OCI-LY1 (cell line): Measurements from ENCODE around the gene MAPK7.

Experiments used
- H2AFZ ChIP-seq: fragments of 200-600 bp; sonication (generic), shearing (Covaris generic); 2 replicates; pipeline ENCODE4 v1.6.0; 2014; ENCODE audit warnings: antibody characterized with exemption, mild to moderate bottlenecking, low read length
- H3F3A ChIP-seq: fragments of 200-600 bp; sonication (generic), shearing (Covaris generic); 2 replicates; pipeline ENCODE4 v1.6.0; 2014; ENCODE audit warnings: mild to moderate bottlenecking, antibody characterized with exemption, low read length, moderate library complexity; ENCODE audit not compliant: insufficient read depth
- H3K27ac ChIP-seq: fragments of 200-600 bp; sonication (generic); 2 replicates; pipeline ENCODE4 v1.5.1; 2014; ENCODE audit warnings: low read length, mixed run types, mild to moderate bottlenecking, low read depth; ENCODE audit not compliant: poor library complexity, severe bottlenecking
- H3K27me3 ChIP-seq: fragments of 200-600 bp; sonication (generic); 2 replicates; pipeline ENCODE4 v1.6.0; 2014; ENCODE audit warnings: antibody characterized with exemption, mild to moderate bottlenecking, low read length, moderate library complexity; ENCODE audit not compliant: insufficient read depth
- H3K36me3 ChIP-seq: fragments of 200-600 bp; sonication (generic); 2 replicates; pipeline ENCODE4 v1.6.1; 2014; ENCODE audit warnings: mild to moderate bottlenecking, antibody characterized with exemption, low read length, moderate library complexity, mixed read lengths; ENCODE audit not compliant: insufficient read depth
- H3K4me1 ChIP-seq: fragments of 200-600 bp; sonication (generic); 2 replicates; pipeline ENCODE4 v1.5.1; 2014; ENCODE audit warnings: mild to moderate bottlenecking, low read length, moderate library complexity; ENCODE audit not compliant: insufficient read depth, severe bottlenecking
- H3K4me2 ChIP-seq: fragments of 200-600 bp; sonication (generic), shearing (Covaris generic); 2 replicates; pipeline ENCODE4 v1.6.1; 2014; ENCODE audit warnings: low read length
- H3K4me3 ChIP-seq: fragments of 200-600 bp; sonication (generic); 2 replicates; pipeline ENCODE4 v1.5.1; 2014; ENCODE audit warnings: low read length, low read depth, mild to moderate bottlenecking, mixed read lengths; ENCODE audit not compliant: poor library complexity, severe bottlenecking
- H3K79me2 ChIP-seq: fragments of 200-600 bp; shearing (Covaris generic); 2 replicates; pipeline ENCODE4 v1.6.1; 2016; ENCODE audit warnings: mixed run types, low read length, mixed read lengths; ENCODE audit not compliant: insufficient read depth
- H3K9ac ChIP-seq: fragments of 200-600 bp; sonication (generic), shearing (Covaris generic); 2 replicates; pipeline ENCODE4 v1.6.1; 2014; ENCODE audit warnings: mild to moderate bottlenecking, low read length, mixed read lengths
- H3K9me2 ChIP-seq: fragments of 200-600 bp; sonication (generic), shearing (Covaris generic); 2 replicates; pipeline ENCODE4 v1.6.1; 2014; ENCODE audit warnings: low read depth, mild to moderate bottlenecking, low read length, mixed read lengths
- H3K9me3 ChIP-seq: fragments of 200-600 bp; shearing (Covaris generic); 2 replicates; pipeline ENCODE4 v1.6.1; 2014; ENCODE audit warnings: low read length, mixed read lengths
- H4K20me1 ChIP-seq: fragments of 200-600 bp; sonication (generic), shearing (Covaris generic); 2 replicates; pipeline ENCODE4 v1.6.0; 2016; ENCODE audit warnings: mild to moderate bottlenecking, low read length; ENCODE audit not compliant: insufficient read depth
- CTCF ChIP-seq: fragments of 200-600 bp; sonication (generic), shearing (Covaris generic); IDR thresholded peaks from 2 replicates; pipeline ENCODE4 v1.5.1; 2017; ENCODE audit warnings: mild to moderate bottlenecking, antibody characterized with exemption, low read length, moderate library complexity, mixed read lengths
- EZH2 ChIP-seq: fragments of 200-600 bp; sonication (generic), shearing (Covaris generic); IDR thresholded peaks from 2 replicates; pipeline ENCODE4 v1.8.0; 2017; ENCODE audit warnings: borderline replicate concordance, mixed run types, mild to moderate bottlenecking, antibody characterized with exemption, low read length, moderate library complexity, mixed read lengths

MAPK7 gene

DNA sequence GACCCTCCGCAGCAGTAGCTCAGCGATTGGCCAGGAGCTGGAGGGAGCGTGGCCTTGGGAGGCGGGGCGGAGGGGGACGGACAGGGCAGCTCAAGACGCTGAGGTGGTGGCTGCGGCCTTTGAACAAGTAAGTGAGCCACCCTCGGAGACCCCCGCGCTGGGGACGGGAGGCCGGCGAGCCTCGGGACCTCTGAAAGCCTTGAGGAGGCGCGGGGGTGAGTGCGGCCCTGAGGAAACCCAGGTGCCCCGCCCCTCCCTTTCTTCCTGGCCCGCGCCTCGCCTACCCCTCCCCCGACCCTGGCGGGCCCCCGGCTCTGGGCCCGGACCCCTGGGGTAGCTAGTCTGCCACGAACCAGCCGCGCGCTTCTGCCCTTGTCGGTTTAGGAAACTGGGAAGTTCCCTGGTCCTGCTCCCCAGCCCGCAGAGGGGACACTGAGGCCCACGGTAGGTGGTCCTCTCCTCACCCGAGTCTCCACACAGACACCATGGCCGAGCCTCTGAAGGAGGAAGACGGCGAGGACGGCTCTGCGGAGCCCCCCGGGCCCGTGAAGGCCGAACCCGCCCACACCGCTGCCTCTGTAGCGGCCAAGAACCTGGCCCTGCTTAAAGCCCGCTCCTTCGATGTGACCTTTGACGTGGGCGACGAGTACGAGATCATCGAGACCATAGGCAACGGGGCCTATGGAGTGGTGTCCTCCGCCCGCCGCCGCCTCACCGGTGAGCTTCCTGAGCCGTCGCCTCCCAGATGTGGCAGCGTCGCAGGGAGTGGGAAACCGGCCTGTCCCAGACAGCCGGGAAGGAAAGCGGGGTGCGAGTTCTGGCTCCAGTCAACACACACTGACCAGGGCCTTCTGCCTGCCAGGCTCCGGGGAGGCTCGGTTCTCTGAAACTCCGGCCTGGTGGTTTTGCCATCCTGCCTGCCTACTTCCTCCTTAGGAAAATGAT, at the start of gene MAPK7:
MAPK7 (plus strand) TSS at position 83 of the 945 bp plus-strand sequence; CDS start at position 486, 403 bp downstream.
- Histone ChIP-seq H3K27ac (peak within 1 kb of the TSS; percentile 45), H3F3A (no peaks in the 10 kb centered on the region), H3K79me2 (no peaks in the 10 kb centered on the region), H3K9me3 (no peaks in the 10 kb centered on the region), H3K4me2 (peak within 1 kb of the TSS; percentile 89), H3K4me3 (peak within 1 kb of the TSS; percentile 75), H3K36me3 (peaks cover 12% of the 10 kb centered on the region; the same call in 1 of the 2 replicates), H3K9me2 (no peaks in the 10 kb centered on the region), H3K9ac (peak within 1 kb of the TSS; percentile 84), H3K27me3 (no peaks in the 10 kb centered on the region), H4K20me1 (no peaks in the 10 kb centered on the region), H2AFZ (peak within 1 kb of the TSS; percentile 40; the same call in 1 of the 2 replicates), H3K4me1 (peaks cover 15% of the 10 kb centered on the region)
- TF ChIP-seq EZH2 = no peak
- no peak for TF ChIP-seq CTCF

GRCh38 chr17:19329136-19329535, 49.2 kb upstream of the MAPK7 start:
- no peak overlapping the region for H2AFZ ChIP-seq
- H3K79me2 ChIP-seq = no peaks in the 10 kb centered on the region
- H3K4me3 ChIP-seq = no peak overlapping the region
- TF ChIP-seq CTCF (no peak), EZH2 (no peak)
- peaks cover 9% of the 10 kb centered on the region; the same call in 1 of the 2 replicates for H3K27me3 ChIP-seq
- no peaks in the 10 kb centered on the region for H3K9me2 ChIP-seq
- H3K36me3 ChIP-seq = 0 out of 2 replicates have a peak, but pooled peaks cover 4% of the 10 kb centered on the region
- H3F3A ChIP-seq = no peaks in the 10 kb centered on the region
- H3K9me3 ChIP-seq = 0 out of 2 replicates have a peak, but pooled peaks cover 6% of the 10 kb centered on the region
- H3K4me2 ChIP-seq = no peak overlapping the region
- no peak overlapping the region for H3K9ac ChIP-seq
- no peak overlapping the region for H3K27ac ChIP-seq
- H4K20me1 ChIP-seq = no peaks in the 10 kb centered on the region
- no peaks in the 10 kb centered on the region for H3K4me1 ChIP-seq

GRCh38 chr17:19329839-19330238, 48.5 kb upstream of the MAPK7 start:
- no peak overlapping the region for H3K27ac ChIP-seq

More at GRCh38 chr17:19329839-19330238, 48.5 kb upstream of the MAPK7 start:
- Histone ChIP-seq H3K9ac (no peak overlapping the region), H3K27me3 (peaks cover 9% of the 10 kb centered on the region; the same call in 1 of the 2 replicates), H4K20me1 (no peaks in the 10 kb centered on the region), H2AFZ (no peak overlapping the region), H3K4me3 (no peak overlapping the region), H3F3A (no peaks in the 10 kb centered on the region), H3K36me3 (0 out of 2 replicates have a peak, but pooled peaks cover 4% of the 10 kb centered on the region), H3K4me1 (no peaks in the 10 kb centered on the region), H3K9me2 (no peaks in the 10 kb centered on the region), H3K4me2 (no peak overlapping the region), H3K79me2 (no peaks in the 10 kb centered on the region), H3K9me3 (0 out of 2 replicates have a peak, but pooled peaks cover 6% of the 10 kb centered on the region)
- TF ChIP-seq EZH2 (no peak), CTCF (no peak)
